Superior temporal gyrus (tissue), 1 donor: ENCODE measurements around the gene JAK1.
"Not testable (repeated sequence)": the region's sequence is repeated elsewhere in the genome, so short reads cannot be mapped to it uniquely, and the experiment has no call there.

ENCODE experiments used
- DNase-seq: peaks from one replicate; pipeline ENCODE4 v3.0.0-alpha.2; 2016; ENCODE audit errors: extremely low spot score

The JAK1 gene

GRCh38 chr1:64839732-64840405 is 126.5 kb downstream of the JAK1 start:
- no peak for DNase-seq

- no peak for DNase-seq
Measured at GRCh38 chr1:64839261-64839660, 127.1 kb downstream of the JAK1 start.

GRCh38 chr1:64838486-64838885 is 127.9 kb downstream of the JAK1 start:
- DNase-seq, result no peak

GRCh38 chr1:64836802-64837201 is 129.5 kb downstream of the JAK1 start:
- DNase-seq, result no peak

GRCh38 chr1:64834734-64835133 is 131.6 kb downstream of the JAK1 start:
- no peak for DNase-seq

GRCh38 chr1:64830030-64830651 is 136.2 kb downstream of the JAK1 start:
- no peak for DNase-seq

GRCh38 chr1:64829411-64830029 is 136.8 kb downstream of the JAK1 start:
- no peak for DNase-seq

GRCh38 chr1:64828829-64829228 is 137.5 kb downstream of the JAK1 start:
- no peak for DNase-seq

GRCh38 chr1:64826991-64827390 is 139.4 kb downstream of the JAK1 start:
- DNase-seq, result no peak

- DNase-seq, result peak; percentile 96
Measured at GRCh38 chr1:64823691-64824476, 142.5 kb downstream of the JAK1 start.

GRCh38 chr1:64822621-64823020 is 143.7 kb downstream of the JAK1 start:
- DNase-seq, result no peak

GRCh38 chr1:64820572-64820971 is 145.8 kb downstream of the JAK1 start:
- not testable (repeated sequence) for DNase-seq

- DNase-seq, result not testable (repeated sequence)
Measured at GRCh38 chr1:64817364-64817763, 149.0 kb downstream of the JAK1 start.

GRCh38 chr1:64814427-64814826 is 151.9 kb downstream of the JAK1 start:
- no peak for DNase-seq

- DNase-seq, result no peak
Measured at GRCh38 chr1:64811131-64811530, 155.2 kb downstream of the JAK1 start.

- no peak for DNase-seq
Measured at GRCh38 chr1:64810001-64810400, 156.3 kb downstream of the JAK1 start.

- DNase-seq, result no peak
Measured at GRCh38 chr1:64809309-64809708, 157.0 kb downstream of the JAK1 start.

- no peak for DNase-seq
Measured at GRCh38 chr1:64801851-64802523, 164.4 kb downstream of the JAK1 start.

GRCh38 chr1:64798872-64799271 is 167.5 kb downstream of the JAK1 start:
- DNase-seq, result no peak

- DNase-seq, result no peak
Measured at GRCh38 chr1:64790832-64791487, 175.4 kb downstream of the JAK1 start.
